Stomach smooth muscle (tissue), 2 donors: ENCODE results near the gene PRDM15.
A peak's percentile ranks its signal among the peaks of the same experiment; 100 is the strongest.

Experiments
- H3K27ac ChIP-seq: one replicate; pipeline ENCODE4 v1.7.0; 2013; ENCODE audit warnings: mild to moderate bottlenecking, low read length, inconsistent platforms
- H3K27me3 ChIP-seq, 2 donors: one replicate each; pipeline ENCODE4 v1.7.0; 2013; ENCODE audit warnings: low read length in 2 of 2; ENCODE audit not compliant: insufficient read depth in 2 of 2, control insufficient read depth in 1 of 2
- H3K36me3 ChIP-seq, 2 donors: one replicate each; pipeline ENCODE4 v1.7.0; 2013; ENCODE audit warnings: low read length in 2 of 2; ENCODE audit not compliant: control insufficient read depth in 2 of 2, insufficient read depth in 2 of 2
- H3K4me1 ChIP-seq: one replicate; pipeline ENCODE4 v1.7.0; 2013; ENCODE audit warnings: low read length; ENCODE audit not compliant: control insufficient read depth, insufficient read depth
- H3K4me3 ChIP-seq, 2 donors: one replicate each; pipeline ENCODE4 v1.7.0; 2013; ENCODE audit warnings: low read length in 2 of 2
- H3K9ac ChIP-seq, 2 donors: one replicate each; pipeline ENCODE4 v1.7.0; 2013; ENCODE audit warnings: low read length in 2 of 2, mild to moderate bottlenecking in 1 of 2
- H3K9me3 ChIP-seq, 2 donors: one replicate each; pipeline ENCODE4 v1.7.0; 2013; ENCODE audit warnings: low read length in 2 of 2; ENCODE audit not compliant: control insufficient read depth in 2 of 2
- donor health status: healthy.
- donor health status: Pancreatic carcinoma.

Gene PRDM15

DNA sequence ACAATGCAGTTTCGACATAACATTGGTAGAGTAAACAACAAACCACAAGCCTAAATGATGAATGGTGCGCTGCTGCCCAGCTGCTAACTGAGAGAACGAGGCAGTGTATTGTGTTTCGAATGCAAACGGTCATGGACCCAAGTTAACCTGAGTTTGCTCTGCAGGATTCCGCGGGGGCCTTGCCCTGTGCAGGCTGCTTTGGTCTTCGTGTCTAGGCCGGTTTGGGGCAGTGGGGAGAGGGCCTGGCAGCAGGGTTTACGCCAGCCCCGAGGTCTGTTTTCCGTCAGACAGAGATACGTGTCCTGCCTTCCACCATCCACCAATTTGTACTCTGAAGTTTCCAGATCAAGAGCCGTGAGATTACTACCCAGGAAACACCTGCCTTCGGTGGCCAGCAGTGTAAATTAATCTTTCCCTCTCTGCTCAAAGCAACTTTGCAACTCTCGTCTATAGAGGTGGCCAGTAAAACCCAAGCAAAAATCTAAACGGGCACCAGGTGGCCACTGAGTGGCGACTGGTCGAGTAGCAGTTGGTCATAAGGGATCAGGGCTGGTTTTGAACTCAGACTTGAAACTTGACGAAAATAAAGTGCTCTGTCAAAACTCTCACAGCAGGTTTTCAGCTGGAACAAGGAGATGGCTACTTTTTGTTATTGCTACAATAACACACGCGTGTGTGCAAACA, 6.3 kb upstream of the PRDM15 start:
- no peaks in the 10 kb centered on the region for H3K9me3 ChIP-seq
- no peak overlapping the region for H3K27ac ChIP-seq
- H3K9ac ChIP-seq, result no peak overlapping the region
- no peak overlapping the region for H3K4me3 ChIP-seq
- H3K27me3 ChIP-seq, result no peaks in the 10 kb centered on the region
- no peaks in the 10 kb centered on the region for H3K4me1 ChIP-seq
- peaks cover 0 to 7% of the 10 kb centered on the region in 2 donors for H3K36me3 ChIP-seq

DNA sequence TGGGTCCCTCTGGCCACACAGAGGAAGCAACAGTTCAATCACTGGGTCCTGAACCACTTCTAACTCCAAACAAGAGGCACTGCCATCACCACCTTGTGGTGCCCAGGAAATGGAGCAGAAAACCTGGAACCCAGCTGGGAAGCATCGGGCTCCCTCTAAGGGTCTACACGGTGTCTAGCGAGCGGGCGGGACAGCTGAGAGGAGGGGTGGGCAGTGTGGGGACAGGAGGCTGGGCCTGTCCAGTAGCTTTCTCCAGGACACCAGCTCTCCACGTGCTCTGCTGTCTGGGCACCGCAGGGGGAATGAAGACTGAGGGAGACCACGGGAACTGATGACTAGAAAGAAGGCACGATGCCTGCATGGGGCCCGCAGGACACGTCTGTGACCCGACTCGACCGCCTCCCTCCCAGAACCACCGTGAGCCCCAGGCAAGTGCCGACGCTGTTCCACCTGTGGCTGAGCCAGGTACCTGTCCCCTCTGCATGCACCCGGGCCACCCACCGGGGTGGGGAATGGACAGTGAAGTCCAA, 5.4 kb upstream of the PRDM15 start:
- Histone ChIP-seq H3K4me3 (no peak overlapping the region), H3K36me3 (peaks cover 0 to 7% of the 10 kb centered on the region in 2 donors), H3K9ac (no peak overlapping the region), H3K27me3 (no peaks in the 10 kb centered on the region), H3K9me3 (no peaks in the 10 kb centered on the region), H3K4me1 (no peaks in the 10 kb centered on the region), H3K27ac (no peak overlapping the region)

DNA sequence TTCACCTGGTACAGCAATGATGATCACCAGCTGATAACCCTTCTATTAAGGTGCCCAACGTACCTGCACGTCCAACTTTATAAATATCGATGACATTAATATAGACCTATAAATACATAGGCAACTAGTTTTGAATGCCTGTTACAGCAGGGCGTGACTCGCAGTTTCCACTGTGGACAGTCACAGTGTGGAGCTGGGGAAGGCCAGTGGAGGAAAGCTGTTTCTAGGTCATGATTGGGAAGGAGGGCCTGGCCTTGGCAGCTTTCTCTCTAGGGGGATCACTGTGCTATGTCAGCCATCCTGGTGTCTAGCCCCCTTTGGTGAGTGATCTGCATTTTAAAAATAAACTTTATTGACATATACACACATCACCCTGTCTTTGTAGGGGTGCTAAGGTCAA, 4.4 kb upstream of the PRDM15 start:
- no peak overlapping the region for H3K9ac ChIP-seq

DNA sequence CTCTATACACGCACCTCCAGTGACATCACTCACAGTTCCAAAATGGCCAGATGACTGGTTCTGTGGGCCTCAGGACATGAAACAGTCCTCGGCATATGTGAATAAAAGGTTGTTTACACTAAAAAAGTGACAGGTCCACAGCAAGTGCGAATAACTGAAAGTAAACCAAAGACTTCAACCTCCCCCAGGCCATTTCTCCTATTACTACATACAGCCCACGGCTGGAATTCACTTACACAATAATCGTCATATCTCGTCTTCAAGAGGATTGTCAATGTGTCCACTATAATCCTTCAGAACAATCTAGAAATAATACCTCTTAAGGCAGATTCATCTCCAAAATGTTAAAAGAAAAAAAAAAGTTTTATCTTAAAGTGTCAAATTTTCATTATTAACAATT, 1.9 kb upstream of the PRDM15 start:
- no peak overlapping the region for H3K4me3 ChIP-seq
- no peaks in the 10 kb centered on the region for H3K27me3 ChIP-seq
- peaks cover 14% of the 10 kb centered on the region for H3K4me1 ChIP-seq
- no peaks in the 10 kb centered on the region for H3K36me3 ChIP-seq
- no peaks in the 10 kb centered on the region for H3K9me3 ChIP-seq
- H3K9ac ChIP-seq, result no peak overlapping the region
- H3K27ac ChIP-seq, result no peak overlapping the region

More for the DNA sequence above, 4.4 kb upstream of the PRDM15 start:
- Histone ChIP-seq H3K9me3 (no peaks in the 10 kb centered on the region), H3K27ac (no peak overlapping the region), H3K4me3 (no peak overlapping the region), H3K36me3 (peaks cover 0 to 3% of the 10 kb centered on the region in 2 donors), H3K27me3 (no peaks in the 10 kb centered on the region), H3K4me1 (peaks cover 2% of the 10 kb centered on the region)

DNA sequence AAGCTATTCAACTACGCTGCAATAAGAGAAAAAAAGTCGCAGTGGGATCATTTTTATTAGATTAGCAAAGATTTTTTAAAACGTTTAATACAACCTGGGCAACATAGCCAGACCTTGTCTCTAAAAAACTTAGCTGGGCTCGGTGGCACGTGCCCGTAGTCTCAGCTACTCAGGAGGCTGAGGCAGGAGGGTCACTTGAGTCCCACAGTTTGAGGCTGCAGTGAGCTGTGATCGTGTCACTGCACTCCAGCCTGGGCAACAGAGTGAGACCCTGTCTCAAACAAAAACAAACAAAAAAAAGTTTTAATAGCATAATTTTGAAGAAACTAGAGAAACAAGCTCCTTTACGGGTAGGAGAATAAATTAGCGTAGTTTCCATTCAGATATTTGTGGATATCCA, 1.0 kb upstream of the PRDM15 start:
- Histone ChIP-seq H3K27me3 (no peaks in the 10 kb centered on the region), H3K9me3 (no peaks in the 10 kb centered on the region), H3K4me1 (peaks cover 14% of the 10 kb centered on the region), H3K4me3 (no peak overlapping the region), H3K36me3 (no peaks in the 10 kb centered on the region), H3K27ac (no peak overlapping the region), H3K9ac (peak overlapping the region in 1 of 2 donors; percentile 84)

DNA sequence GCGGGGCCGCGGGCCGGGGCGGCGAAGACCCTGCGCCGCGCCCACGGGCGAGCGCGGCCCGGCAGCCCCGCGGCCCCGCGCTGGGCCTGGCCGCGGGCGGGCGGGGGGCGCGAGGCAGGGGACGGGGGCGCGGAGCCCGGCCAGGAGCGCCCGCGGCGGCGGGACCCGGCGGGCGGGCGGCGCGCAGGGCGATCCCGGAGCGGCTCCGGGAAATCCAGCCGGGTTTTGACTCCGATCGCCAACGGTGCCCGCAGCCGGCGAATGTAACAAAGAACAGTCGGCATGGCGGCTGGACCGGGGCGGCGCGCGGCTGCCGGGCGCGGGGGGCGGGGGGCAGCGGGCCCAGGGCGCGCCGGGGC, 334 bp downstream of the PRDM15 start:
- peak overlapping the region in 1 of 2 donors; percentile 90 for H3K9ac ChIP-seq
- H3K27me3 ChIP-seq, result no peaks in the 10 kb centered on the region
- no peaks in the 10 kb centered on the region for H3K9me3 ChIP-seq
- H3K4me3 ChIP-seq, result peak overlapping the region; percentile 68 to 91
- H3K36me3 ChIP-seq, result no peaks in the 10 kb centered on the region
- H3K27ac ChIP-seq, result no peak overlapping the region
- H3K4me1 ChIP-seq, result peaks cover 14% of the 10 kb centered on the region

DNA sequence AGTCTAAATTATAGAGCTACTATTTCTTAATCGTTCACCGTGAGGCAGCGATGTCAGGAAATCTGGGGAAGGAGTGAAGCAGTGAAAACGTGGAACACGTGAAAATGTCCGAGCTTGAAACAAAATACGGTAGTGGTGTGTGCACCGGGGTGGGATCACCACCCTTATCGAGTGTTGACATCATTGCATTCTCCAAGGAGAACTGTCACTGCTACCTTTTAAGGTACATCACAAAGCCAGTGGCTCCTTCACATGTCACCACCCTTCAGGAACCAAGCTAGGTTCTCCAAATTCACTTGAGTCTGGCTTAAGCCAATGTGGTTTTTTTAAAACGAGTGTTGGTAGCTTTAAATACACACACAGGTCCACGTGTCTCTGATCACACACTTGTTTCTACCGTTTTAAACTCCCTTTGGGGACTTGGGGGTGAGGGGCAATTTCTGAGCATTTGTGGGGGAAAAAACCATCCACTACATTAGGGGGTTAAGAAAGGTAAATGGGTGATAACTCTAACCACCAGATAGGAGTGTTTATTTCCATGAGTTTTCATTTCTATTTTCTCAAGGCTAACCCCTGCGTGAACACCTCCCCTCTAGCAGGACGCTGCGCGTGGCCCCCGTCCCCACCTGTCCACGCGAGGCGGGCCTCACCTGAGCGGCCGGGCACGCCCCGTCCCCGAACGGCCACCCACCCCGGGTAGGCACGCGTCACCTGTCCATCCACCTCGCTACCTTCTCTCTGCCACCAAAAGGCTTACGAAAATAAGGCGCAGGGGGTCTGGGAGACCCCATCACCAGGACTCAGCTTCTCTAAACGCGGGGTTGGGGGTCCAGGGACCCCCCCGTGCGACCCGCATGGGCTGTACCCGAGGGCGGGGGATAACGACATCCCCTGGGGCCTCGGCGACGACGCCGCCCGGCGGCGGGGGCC, 978 bp downstream of the PRDM15 start:
- Histone ChIP-seq H3K4me3 (peak overlapping the region; percentile 68 to 91), H3K27me3 (no peaks in the 10 kb centered on the region), H3K4me1 (peaks cover 14% of the 10 kb centered on the region), H3K9me3 (no peaks in the 10 kb centered on the region), H3K27ac (no peak overlapping the region), H3K9ac (peak overlapping the region; percentile 73 to 90), H3K36me3 (no peaks in the 10 kb centered on the region)

DNA sequence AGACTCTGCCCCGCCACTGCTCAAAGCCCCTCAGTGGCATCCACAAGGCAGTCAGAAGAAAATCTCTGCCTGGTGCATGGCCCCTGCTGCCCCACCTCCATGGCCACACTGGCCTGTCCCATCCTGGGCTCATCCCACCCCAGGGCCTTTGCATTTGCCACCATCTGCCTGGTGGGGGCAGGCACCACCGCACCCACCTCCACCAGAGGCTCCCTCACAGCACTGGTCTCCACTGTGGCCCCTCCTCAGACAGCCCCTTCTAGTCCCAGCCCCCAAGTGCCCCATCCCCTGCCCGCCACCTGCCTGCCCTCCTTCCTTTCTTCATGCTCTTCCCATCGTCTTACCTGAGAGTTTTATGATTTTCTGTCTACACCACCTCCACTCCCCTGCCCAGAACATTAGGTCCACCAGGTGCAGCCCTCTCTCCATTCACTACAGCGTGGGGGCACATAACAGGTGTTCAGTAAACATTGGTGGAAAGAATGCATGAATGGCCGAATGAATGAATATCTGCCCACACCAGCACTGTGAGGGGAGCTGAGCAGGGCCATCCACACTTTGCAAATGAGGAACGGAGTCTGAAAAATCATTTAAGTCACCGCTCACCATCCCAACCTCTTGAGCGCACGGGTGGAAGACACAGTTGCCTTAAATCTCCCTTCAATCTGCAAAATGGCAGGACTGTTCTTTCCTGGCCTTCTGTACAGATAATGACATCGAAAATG, 2.1 kb downstream of the PRDM15 start:
- Histone ChIP-seq H3K27me3 (no peaks in the 10 kb centered on the region), H3K9ac (no peak overlapping the region), H3K36me3 (no peaks in the 10 kb centered on the region), H3K27ac (no peak overlapping the region), H3K9me3 (no peaks in the 10 kb centered on the region), H3K4me1 (peaks cover 14% of the 10 kb centered on the region), H3K4me3 (no peak overlapping the region)

DNA sequence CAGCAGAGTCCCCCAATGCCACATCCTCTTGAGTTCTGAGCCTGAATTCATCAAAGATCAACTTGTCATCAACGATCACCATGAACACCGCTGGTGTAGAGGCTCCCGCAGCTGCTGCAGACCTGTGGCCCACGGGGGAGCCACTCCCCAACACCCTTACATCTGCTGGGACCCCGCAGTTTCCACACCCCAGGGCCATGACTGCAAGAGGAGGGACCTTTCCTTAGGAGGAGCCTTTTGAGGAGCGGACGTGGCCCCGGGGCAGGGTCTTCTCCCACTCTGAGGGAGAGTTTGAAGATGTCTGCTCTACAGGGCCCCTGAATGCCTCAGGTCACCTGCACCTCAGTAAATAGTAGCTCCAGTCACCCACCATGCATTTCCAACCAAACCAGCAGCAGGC, 2.7 kb downstream of the PRDM15 start:
- Histone ChIP-seq H3K27me3 (no peaks in the 10 kb centered on the region), H3K27ac (no peak overlapping the region), H3K9ac (no peak overlapping the region), H3K9me3 (no peaks in the 10 kb centered on the region), H3K4me1 (peaks cover 14% of the 10 kb centered on the region), H3K36me3 (no peaks in the 10 kb centered on the region), H3K4me3 (no peak overlapping the region)

DNA sequence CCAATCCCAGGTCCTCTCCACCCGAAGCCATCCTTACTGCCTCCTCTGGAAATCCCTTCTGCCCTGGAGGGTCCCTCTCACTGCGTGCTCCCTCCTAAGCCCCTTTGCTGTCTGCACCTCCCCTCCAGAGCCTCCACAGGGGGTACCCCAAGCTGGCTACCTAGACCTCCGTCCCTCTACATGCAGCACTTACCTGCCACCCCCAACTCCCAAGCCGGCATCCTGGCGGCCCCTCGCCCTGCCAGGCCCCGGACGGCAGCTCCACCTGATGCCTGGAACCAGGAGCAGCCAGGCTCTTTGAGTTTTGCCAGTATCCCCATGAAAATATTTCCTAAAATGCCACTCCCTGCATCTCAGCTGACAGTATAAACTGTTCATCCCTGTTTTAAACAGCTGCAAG, 4.1 kb downstream of the PRDM15 start:
- no peak overlapping the region for H3K4me3 ChIP-seq
- H3K27ac ChIP-seq, result no peak overlapping the region
- no peaks in the 10 kb centered on the region for H3K27me3 ChIP-seq
- no peaks in the 10 kb centered on the region for H3K36me3 ChIP-seq
- peaks cover 14% of the 10 kb centered on the region for H3K4me1 ChIP-seq
- no peak overlapping the region for H3K9ac ChIP-seq
- H3K9me3 ChIP-seq, result no peaks in the 10 kb centered on the region
